NCI-H510A (cell line): ENCODE results near the gene ZNF574.
A peak's percentile ranks its signal among the peaks of the same experiment; 100 is the strongest.

Experiments used
- DNase-seq: peaks from one replicate; lab custom pipeline; 2025; lab: John Stamatoyannopoulos, UW

The ZNF574 gene

GRCh38 chr19:42054205-42054604 is 21.8 kb upstream of the ZNF574 start:
- no peak for DNase-seq

- no peak for DNase-seq
These were observed 18.1 kb upstream of the ZNF574 start for GRCh38 chr19:42057846-42058245.

GRCh38 chr19:42059196-42059595 is 16.8 kb upstream of the ZNF574 start:
- no peak for DNase-seq

GRCh38 chr19:42060117-42060516 is 15.8 kb upstream of the ZNF574 start:
- DNase-seq = no peak

GRCh38 chr19:42062381-42062780 is 13.6 kb upstream of the ZNF574 start:
- no peak for DNase-seq

DNA sequence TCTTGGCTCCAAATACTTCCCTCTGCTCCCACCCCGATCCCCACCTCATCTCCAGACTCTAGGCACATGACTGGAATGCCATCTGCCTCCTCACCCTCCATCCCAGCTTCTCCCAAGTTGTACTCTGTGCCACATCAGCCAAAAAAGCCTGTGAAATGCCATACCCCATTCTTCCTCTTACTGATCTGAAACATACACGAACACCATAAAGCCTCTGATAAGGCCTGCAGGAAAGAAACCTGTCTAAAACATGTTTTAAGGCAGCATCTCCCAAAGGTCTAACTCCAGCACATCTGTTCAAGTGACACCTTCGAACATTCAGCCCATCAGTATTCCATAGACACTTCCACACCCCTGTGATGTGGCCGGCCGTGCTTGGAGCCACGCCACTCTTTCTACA is 11.5 kb upstream of the ZNF574 start:
- no peak for DNase-seq

- DNase-seq = no peak
These were observed 10.9 kb upstream of the ZNF574 start for GRCh38 chr19:42065051-42065450.

DNA sequence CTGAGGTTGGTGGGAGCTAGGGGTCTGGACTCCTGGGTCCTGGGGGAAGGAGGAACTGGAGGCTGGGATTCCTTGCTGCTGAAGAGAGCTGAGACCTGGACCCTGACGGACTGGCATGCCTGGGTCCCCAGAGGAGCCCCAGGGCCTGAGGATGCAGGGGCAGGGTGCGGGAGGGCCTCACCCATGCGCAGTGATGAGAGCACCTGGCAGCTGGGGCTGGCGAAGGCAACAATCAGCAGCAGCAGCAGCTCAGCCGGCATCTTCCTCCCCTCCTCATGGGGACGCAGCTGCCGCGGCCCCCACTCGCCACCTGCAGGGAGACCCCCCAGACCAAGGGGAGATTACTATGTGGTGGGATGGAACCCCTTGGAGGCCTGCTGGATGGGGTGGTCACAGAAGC is 10.5 kb upstream of the ZNF574 start:
- DNase-seq = no peak

- DNase-seq = peak; percentile 66
These were observed 9.8 kb upstream of the ZNF574 start for GRCh38 chr19:42066075-42066754.

DNA sequence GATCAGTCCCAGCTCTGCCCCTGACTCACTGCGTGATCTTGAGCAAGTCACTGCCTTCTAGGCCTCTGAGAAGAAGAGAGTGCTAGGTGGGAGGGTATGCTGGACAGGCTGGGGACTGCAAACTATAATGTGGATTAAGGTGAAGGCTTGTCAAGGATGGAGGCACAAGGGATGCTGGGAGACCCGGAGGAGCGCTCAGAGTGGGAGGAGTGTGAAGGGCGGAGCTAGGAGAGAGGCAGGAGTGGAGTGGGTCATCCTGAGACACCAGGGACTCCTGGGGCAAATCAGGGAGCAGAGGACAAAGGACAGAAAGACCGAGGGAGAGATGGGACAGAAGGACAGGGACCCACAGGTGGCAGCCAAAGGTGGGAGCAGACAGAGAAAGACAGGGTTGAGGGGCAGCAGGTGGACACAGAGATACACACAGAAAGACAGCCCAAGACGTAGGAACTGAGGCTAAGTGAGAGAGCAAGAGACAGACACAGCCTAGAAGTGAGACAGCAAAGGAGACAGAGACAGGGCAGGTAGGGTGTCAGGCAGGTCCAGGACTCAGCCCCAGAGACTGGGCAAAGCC is 8.6 kb upstream of the ZNF574 start:
- DNase-seq = no peak

DNA sequence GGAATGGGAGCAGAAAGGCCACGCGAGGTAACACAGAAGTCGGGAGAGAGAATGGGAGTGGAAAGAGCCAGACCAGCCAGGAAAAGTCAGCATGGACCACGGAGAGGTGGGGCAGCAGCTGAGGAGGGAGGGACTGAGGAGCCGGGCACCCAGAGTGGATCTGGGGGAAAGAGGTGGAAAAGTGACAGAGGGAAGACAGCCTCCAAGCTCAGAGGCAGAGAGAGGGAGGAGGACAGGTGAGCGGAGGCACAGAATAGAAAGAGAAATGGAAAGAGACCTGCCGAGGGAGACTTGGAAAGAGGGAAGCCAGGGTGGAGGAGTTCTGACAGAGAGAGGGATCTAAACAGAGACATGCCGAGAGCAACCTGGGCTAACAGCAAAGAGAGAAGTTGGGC is 7.6 kb upstream of the ZNF574 start:
- DNase-seq = no peak

- no peak for DNase-seq
These were observed 7.0 kb upstream of the ZNF574 start for GRCh38 chr19:42068756-42069571.

DNA sequence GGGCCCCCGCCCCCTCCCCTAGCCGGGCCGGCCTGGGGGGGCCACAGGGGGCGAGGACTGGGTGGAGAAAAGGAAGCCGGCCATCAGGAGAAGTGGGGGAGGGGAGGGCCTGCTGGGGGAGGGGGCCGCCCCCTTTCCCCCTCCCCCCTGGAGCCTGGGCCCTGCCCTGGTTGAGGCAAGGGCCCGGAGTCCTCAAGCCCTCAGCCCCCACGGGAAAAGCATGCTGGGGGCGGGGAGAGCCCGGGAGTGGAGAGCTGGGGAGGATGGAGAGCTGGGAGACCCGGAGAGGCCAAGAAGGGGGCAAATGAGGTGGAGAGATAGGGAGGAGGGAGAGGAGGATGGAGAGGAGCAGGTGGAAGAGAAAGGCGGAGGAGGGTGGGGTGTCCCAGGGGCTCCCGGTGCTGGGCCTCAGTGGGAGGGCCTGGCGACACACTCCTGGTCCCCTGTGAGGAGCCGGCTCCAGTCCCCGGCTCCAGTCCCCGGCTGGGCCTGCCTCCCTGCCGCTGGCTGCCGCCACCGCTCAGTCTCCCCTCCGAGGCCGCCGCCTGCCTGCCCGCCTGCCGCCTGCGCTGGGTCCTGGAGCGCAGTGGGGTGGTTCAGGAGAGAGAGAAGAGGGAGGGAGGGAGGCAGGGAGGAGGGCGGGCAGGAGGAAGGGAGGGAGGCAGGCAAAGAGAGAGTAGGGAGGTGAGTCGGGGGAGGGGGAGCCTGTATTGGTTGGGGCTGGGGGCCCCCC is 6.2 kb upstream of the ZNF574 start, which contains the start of gene GRIK5:
TSS of gene GRIK5 (minus strand) at position 588 of the 733 bp plus-strand sequence. CDS start 4,436 bp downstream, outside the sequence.
- peak; percentile 51 for DNase-seq

- no peak for DNase-seq
These were observed 4.7 kb upstream of the ZNF574 start for GRCh38 chr19:42071247-42071646.

DNA sequence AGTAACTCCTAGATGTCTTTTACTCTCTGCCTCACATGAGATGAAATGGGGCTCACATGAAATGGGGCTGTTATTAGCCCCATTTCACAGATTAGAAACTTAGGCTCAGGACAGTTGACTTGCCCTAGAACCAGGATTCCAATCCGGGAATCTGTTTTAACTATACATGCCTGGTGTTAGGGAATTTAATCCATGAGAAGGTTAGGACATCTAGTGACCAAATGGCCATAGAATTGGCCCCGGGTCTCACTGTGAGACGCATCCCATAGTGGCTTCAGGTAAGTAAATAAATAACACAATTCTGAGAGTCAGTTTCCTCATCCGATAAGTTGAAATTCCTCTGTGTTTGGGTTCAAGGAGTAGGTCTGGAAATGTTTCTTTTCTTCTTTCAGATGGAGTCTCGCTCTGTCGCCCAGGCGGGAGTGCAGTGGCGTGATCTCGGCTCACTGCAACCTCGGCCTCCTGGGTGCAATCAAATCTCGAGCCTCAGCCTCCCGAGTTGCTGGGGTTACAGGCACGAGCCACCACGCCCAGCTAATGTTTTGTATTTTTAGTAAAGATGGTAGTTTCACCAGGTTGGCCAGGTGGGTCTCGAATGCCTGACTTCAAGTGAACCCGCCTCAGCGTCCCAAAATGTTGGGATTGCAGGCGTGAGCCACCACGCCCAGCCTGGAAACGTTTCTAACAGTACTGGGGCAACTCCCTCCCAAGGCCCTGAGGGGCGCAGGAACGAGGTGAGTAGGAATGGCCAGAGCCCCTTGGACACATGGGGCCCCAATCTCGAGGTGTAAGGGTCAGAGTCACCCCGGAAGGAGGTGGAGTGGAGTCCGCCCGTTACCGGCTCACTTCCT is 1.2 kb upstream of the ZNF574 start:
- no peak for DNase-seq

GRCh38 chr19:42075364-42075615 is 676 bp upstream of the ZNF574 start:
- no peak for DNase-seq

DNA sequence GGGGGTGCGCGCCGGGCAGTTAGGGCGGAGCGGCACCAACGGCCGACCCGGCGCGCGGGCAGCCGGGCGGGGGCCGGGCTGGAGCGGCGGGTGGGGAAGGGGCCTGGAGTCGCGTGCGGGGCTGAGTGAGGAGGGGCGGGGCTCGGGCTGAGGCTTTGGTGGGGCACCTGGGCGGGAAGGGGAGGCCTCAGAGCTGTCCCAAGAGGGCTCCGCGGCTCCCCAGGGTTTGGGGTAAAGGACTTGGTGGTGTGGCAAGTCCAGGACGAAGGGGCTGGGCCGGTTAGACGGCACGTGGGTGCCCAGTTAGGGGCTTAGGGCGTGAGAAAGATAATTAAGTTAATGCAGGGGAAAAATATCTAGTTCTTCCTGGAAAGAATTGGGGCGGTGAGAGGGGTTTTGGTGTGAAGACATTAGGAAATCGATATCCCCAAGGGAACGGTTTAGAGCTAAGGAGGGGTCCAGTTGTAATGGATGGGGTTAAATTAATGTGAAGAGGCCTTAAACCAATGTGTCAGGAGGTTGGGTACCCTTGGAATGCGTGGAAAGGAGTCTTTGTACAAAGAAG is 496 bp downstream of the ZNF574 start:
- DNase-seq = no peak

- DNase-seq = no peak
These were observed 2.1 kb downstream of the ZNF574 start for GRCh38 chr19:42078058-42078457.

GRCh38 chr19:42078538-42079275 is 2.7 kb downstream of the ZNF574 start:
- DNase-seq = no peak

- no peak for DNase-seq
These were observed 3.3 kb downstream of the ZNF574 start for GRCh38 chr19:42079276-42079669.
